K562 (cell line): Measurements from ENCODE around the gene EYA2.

Experiments used
- ESRRA ChIP-seq: fragments of 450-650 bp; IDR thresholded peaks from 2 replicates; pipeline ENCODE4 v1.6.1; 2014; ENCODE audit warnings: low read depth, mild to moderate bottlenecking, moderate library complexity, borderline replicate concordance
- PRDM10 ChIP-seq: fragments of 450-650 bp; IDR thresholded peaks from 2 replicates; pipeline ENCODE4 v1.6.1; 2018; ENCODE audit not compliant: partially characterized antibody
- PYGO2 ChIP-seq: fragments of 450-650 bp; IDR thresholded peaks from 2 replicates; pipeline ENCODE4 v1.6.1; 2016; ENCODE audit warnings: mild to moderate bottlenecking, missing genetic modification characterization, moderate library complexity, missing compliant biosample characterization

GRCh38 chr20:47187450-47188195, 293.0 kb downstream of the EYA2 start:
- TF ChIP-seq PRDM10 (no peak), ESRRA (no peak), PYGO2 (no peak)
